Measurements from ENCODE around the gene KLF3.

The KLF3 gene

DNA sequence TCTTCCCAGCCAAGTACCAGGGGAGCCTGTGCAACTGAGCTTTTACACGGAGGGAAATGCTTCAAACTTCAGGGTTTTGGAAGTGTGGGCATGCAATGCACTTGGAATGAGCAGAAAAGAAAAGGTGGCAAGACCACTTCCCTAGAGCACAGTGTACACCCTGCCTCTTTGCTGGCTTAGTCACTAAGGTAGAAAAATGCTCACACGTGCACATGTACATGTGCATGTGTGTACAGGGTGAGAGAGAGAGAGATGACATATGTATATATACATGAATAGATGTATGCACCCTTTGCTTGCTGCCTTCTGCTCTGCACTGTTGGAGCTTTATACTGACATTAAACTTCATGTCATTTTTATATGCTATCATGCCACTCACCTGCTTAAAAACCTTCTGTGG, 7.9 kb upstream of the KLF3 start:
- DNase-seq, result no peak

DNA sequence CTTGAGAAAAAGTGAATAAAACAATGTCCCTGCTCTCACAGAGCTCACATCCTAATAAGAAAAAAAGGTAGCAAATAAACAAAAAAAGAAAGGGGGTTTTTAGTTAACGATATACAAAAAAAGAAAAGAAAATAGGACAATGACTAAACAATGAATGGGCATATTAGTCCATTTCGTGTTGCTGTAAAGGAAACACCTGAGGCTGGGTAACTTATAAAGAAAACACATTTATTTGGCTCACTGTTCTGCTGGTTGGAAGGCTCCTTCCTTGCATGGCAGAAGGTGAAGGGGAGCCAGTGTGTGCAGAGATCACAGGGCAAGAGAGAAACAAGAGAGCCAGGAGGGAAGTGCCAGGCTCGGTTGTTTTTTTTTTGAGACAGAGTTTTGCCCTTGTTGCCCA, 4.7 kb upstream of the KLF3 start:
- DNase-seq, result no peak

DNA sequence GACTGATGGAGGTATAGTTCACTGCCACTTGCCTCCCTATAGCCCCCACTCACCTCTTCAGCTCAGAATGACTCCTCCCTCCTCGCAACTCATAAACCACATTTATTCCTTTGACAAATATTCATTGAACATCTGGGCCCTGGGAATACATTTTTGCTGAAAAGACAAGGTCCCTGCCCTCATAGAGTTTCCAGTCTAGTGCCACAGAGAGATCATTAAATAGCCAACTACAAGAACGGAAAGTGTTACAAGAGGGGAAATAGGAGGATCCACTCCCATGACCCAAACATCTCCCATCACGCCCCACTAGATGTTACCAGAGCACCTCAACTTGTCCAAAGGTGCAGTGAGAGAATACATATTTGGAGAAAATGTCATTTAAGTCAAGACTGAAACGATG, 3.2 kb upstream of the KLF3 start:
- no peak for DNase-seq

DNA sequence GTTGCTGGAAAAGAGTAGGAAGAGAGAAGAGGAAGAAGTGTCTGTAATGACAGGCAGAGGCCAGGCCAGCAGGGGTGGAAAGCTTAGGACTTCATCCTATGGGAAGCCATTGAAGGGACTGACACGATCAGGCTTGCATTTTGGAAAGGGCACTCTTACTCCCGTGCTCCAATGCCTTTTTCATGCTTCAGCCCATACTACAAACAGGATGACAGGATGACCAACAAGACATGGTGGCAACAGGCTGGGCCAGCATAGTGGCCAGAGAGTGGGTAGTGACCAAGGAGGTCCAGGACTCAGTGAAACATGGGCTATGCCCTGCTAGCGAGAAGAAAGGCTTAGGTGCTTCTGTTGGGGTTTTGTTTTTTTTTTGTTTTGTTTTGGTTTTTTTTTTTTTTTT, 2.6 kb upstream of the KLF3 start:
- no peak for DNase-seq

DNA sequence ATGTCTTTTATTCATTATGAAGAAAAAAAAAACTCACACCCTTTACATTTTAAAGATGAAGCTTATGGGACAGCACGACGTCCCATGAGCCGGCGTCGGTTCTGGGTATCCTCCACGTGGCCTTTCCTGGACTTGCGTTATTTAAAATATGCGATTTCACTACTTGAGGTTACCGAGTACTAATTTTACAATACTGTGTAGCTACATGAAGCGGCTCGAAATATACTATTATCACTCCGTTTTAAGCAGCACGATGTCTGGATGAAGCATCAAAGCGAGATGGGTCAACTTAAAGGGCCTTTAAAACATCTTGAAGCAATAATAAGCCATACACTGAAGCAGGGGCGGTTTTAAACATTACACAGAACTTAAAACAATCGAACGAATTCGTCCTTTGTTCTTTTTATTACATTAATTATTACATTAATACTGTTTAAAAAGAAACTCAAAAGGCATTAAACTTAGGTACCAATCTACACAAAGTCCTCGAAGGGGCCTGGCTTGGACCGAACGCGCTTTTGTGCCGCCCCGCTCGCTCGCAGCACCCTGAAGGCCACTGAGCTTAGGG, 1.4 kb upstream of the KLF3 start:
- DNase-seq, result no peak

DNA sequence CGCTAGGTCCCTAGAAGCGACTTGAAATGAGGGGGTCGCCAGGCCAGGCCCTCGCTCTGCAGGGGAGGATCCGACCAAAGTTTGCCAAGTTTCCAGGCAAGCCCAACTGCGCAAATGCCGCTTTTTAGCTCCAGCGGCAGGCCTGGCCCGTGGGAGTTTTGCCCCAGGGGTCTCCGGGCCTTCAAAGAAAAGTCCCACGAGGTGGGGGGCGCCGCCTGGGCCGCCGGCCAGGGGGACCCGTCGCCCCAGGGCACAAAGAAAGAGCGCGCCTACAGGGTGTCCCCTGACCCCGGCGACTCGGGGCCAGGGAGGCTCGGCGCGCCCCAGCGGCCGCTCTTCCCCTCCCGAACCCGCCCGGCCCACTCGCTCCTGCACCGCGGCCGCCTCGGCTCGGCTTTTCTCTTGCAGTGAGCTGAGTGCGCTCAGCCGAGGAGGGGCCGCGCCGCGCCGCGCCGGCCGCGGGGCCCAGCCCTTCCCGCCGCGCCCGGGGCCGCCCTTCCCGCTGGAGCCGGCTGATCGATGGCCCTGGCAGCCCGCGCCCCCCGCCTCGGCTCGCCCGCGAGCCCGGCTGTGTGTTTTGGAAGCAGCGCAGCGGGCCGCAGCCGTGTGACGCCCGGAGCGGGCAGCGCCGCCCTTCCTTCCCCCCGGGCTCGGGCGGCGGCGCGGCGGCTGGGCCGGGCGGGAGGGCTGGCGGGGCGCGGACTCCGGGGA, 754 bp upstream of the KLF3 start:
- DNase-seq, result peak in 3 of 4 experiments; percentile 38 to 68 (median 45)

DNA sequence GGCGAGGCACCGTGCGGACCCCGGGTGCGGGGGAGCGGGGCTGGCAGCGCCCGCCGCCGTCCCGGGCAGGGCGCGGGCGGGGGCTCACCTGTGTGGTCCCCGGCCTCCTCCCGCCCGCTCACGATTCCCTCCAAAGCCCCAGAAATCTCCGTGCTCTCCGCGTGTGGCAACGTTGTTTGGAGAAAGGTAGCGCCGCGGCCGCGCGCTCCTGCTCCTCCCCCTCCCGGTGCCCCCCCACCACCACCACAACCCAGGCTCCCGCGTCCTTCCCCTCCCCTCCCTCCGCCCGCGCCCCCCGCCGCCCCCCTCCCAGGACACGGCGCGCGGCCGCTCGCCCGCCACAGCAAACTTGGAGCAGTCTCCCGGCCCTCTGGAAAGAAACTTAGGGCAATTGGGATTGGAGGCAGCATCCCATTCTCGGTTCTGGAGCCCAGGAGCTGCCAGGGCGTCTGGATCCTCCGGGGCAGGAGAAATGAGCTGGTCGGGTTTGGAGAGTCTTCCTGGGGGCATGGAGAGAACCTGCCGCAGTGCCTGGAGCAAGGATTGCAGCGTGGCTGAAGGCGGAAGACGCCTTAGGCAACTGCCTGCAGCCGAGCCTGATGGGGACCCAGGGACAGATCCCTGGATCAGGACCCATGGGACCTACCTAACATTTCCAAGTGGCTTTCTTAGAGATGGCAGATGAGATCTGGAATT, 855 bp downstream of the KLF3 start:
- peak in 2 of 4 experiments; percentile 8 to 41 for DNase-seq

DNA sequence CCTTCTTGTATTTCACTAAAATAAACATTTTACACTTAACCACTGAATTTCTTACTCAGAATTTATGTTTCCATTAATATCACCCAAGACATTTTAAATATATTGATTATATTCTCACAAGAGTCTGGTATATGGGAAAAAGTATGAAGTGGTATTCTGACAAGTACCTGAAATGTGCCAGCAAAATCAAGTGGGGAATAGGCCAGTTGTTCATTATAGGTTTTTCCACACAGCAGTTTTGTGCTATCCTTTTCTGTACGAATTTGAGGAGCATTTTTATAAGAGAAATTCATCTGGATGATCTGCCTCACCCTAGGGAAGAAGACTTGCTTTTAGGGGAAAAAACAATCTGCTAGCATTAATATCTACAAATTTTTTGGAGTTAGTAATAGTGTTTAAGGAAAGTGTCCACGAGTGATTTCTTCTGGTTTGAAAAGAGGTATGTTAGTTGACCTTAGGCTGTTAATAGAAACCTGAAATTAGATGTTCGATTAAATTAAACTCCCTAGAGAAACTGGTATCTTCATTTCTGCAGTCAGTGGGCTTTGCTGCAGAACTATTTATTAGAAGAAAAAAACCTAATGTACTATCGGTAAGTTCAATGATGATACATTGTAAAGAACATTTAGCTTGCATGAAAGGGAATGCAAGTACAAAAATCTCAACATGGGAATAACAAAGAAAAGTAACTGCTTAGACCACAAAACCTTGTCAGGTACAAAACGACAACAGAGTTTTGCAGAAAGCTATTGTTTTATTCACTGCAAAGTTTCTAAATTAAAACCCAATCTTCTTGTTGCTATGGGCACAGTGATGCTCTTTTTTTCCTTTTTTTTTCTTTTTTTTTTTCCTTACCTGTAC, 1.8 kb downstream of the KLF3 start:
- no peak for DNase-seq

DNA sequence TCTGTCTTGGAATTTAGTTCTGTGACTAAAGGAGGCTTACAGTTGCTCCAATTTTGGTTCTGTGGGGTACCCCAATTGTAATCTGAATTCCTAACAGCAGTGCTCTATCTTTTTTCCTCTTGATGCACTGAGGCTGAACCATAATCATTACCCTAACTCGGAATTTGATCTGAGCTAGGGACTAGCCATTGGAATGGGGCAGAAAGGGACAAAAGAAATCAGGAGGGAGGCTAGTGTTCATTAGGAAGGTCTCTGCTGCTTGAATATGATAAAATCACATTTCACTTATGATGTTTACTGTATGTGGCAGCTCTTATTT, 2.7 kb downstream of the KLF3 start:
- no peak for DNase-seq

DNA sequence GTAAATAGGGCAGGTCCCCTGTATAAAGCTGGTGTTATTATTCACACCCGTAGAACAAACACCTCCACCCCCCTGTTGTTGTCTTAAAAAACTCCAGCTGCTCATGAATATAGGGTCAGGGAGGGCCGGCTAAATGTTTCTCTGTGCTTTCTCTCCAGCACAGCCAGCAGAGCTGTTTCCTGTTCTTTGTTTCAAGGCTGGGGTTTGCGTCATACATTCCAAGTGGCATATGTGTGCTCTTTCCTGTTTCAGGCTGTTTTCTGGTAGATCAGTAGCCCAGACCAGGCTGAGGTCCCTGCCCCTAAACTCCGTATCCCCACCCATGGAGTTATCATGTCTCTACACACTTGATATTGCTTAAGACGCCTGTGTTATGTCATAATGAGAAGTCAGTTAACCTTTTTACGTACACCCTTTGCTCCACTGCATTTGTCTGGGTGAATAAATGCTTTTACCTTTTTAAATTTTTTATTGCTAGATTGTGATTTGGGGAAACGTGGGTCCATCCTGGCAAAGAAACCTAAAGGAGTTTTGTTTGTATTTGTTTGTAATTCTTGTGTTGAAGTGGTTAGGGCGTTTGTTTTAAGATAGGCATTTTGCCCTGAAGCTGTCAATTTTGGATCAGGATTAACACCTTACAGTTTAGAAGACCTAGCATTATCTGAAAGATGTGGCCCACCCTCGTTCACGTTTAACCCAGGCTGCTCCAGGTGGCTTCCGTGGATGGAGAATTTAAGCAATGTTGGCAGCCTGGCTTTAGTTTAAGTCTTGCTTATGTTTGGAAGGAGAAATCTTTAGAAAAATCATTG, 3.3 kb downstream of the KLF3 start:
- peak in 2 of 4 experiments; percentile 24 to 26 for DNase-seq

DNA sequence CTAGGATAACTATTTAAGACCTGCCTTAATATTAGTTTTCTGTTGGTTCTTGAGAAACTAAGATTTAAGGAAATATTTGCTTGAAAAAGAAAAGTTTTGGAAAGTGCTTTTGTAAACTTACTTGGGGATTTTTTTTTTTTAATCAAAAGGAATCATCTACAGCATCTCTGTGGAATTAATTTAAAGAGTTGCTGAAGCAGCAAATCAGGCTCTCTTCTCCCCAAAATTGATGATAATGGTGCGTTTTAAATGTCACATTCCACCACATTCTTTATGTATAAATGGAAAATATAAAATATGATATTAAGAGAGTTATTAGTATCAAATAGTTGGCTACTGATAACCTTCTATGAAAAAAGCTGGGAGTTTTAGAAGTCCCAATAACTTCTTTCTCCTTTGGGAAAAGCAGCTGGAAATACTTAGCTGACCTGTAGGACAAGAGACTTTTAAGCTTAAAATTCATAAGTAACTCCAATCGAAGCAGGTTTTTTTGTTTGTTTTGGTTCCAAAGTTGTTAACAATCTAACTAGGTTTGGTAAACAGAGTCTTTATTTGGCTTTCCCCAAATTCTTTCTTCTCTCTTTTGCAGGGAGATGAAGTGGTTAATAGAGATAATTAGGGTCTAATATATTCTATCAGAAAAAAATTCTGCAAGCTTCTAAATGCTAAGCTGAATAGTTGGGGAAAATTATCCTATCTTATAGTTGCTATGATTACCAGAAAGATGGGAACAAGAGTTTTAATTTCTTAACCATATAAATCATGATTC, 4.4 kb downstream of the KLF3 start:
- DNase-seq, result no peak

DNA sequence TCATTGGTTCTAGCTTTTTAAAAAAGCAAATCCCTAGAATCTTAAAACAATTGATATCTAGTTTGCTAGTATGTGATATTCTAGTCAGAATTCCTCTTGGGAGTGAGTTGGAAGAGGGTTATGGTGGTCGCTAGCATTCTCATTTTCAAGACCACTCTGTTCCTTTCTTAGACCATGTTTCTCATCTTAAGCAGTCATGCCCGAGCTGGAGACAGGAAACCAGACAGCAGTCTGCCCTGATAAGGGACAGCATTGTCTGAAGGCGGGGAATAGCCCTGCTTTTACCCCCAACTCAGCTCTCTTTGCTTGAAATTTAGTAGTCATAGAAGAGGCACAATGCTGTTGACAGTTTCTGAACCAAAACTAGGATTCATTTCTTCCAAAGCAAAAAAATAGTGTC, 5.2 kb downstream of the KLF3 start:
- no peak for DNase-seq

DNA sequence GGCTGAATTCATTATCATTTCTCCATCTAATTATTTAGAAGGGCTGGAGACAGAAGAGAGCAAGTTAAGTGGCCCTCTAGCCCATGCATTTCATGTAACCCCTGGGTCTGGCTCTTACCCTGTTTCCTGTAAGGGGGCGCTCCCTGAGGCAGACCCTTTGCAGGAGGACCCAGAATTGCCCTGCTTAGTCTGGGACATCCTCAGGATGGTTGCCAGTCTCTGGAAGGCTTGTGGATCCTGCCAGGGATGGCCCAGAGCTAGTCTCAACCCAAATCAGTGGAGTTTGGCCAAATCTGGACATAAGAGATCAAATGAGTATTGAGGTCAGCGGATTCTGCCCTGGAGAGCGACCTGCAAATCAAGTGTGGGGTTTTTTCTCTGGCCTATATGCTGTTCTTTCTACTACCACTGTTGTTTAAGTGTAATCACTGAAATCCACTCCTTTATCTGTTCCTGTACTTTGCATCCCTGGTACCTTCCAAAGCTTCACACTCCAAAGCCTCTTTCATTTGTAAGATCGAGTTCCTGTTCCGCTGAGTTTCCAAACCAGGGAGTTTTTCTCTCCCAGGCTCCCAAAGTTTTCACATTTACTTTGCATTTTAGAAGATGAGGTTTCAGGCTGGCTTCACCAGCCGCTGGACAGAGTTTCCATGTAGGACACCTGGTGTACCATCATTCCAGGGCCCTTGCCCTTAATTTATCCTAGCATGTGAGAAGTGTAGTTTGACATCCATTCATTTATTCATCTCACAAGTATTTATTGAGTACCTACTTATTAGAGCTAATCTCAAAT, 6.3 kb downstream of the KLF3 start:
- no peak for DNase-seq

DNA sequence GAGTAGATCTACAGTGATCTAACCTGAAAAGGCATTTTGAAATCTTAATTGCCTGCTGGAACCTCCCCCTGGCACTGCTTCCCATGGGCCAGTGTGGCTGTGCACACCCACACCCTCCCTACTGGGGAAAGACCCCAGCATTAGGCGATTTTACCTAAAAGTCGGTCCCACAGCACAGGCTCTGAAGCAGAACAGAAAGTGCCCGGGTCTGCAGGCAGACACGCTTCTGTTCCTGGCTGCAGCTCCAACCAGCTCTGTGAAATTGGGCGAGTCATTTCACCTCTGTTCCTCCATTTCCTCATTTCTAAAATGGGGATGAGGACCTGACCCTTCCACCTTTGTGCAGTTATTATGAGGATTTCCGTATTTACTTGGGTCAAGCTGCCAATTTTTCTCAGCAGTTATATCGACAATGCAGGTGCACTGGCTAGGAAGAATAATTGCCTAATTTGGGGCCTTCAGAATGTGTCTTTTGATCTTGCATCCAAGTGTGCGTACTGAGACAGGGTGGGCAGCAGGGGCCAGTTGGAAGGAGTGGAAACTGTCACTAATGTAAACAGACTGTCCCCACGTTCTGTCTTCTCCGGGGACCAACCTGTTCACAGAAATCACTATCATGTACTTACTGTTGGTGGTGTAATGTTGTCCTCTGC, 7.1 kb downstream of the KLF3 start:
- DNase-seq, result no peak

DNA sequence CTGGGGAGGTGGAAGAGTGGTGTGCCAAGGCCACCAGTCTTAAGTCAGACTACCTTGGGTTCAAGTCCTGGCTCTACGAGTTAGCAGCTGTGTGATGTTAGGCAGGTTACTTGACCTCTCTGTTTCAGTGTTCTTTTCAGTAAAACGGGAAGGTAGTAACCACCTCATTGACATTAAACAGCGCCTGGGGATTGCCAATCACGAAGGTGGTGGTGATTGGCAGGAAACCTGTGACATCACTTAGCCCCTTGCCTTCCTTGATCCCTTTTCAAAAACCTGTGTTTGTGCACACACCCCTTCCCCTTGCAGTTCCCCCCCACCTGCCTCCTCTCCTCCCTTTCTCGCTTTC, 7.6 kb downstream of the KLF3 start:
- DNase-seq, result no peak

DNA sequence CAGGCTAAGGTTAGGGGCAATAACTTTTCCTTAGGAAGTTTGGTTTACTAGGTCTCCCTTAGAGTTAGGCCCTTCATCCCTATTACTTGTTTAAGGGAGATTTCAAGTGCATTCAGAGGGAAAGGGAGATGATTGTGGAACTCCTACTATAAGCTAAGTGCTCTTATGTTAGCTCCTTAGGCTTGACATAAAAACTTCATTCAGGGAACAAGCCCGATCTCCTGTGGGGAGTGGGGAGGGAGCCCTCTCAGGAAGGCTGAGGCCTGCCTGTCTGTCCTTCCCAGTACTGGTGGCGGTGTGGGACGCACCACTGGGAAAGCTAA, 8.0 kb downstream of the KLF3 start:
- no peak for DNase-seq

DNA sequence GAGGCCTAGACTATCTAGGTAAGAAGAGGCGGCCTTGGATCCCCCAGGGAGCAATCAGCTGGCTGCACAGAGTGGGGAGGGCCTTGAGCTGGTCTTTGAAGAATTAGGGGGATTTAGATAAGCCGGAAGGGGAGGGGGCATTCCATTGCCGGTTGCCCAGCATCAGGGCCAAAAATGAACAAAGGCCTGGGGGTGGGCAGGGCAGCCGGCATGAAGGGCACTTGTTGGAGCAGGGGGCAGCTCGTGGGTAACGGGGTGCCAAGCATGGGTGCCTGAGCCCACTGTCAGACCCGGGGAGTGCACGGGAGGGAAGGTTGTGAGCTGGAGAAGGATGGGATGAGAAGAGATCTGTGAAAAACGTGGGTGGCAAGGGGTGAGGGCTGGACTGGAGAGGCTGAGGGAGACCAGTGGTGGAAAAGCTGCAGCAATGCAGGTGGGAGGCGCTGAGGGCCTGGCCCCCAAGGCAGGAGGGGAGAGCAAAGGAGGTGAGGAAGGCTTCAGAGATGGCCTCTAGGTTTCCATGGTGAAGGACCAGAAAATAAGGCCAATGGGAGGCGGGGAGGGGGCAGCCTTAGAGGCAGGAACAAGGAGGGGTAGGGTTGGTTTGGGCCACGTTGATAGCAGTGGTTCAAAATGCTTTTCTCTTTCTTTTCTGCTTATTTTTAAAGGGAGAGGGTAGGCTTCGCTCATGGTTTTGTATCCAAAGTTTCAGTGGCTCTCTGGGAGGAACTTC, 8.6 kb downstream of the KLF3 start:
- no peak for DNase-seq

DNA sequence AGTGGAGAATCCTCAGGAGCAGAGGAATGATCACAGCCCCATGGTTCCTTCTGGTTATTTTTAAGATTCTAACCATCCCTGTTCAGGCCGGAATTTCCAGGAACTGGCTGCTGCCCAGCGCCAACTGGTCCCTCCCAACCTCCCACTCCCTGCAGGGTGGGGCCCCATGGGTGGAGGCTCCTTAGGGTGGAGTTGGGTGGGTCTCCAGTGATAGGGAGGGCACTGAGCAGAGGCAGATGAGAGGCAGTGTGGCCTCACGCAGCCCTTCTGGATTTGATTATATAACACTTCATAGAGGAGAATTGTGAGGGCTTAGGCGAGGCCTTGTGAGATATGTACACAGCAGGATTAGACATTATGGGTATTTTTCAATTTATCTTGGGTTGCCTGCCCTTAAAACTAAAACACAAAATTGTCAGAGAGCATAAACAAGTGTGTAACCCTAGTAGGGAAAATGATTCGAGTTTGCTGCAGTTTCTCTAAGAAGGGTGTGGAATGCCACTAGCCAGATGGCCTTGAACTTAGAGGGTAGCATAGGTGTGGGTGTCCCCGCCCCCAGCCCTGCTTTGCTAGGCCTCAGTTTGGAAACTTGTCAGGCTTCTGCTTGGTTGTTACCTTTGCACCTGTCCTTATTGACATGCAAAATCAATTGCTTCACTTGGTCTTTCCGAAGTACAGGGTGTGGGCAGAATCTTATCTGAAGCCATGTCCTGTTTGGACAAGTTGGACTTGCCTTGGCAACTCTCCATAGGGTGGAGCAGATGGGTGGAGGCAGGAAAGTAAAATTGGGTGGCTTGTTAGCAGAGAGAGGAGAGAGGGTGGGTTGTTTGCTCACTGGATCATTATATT, 9.4 kb downstream of the KLF3 start:
- no peak for DNase-seq
